GM18526 (cell line): ENCODE measurements around the gene ALKBH8.

Source experiments
- POLR2A ChIP-seq: IDR thresholded peaks from 3 replicates; pipeline ENCODE4 v1.6.1; 2011; ENCODE audit not compliant: insufficient read length; ENCODE audit errors: extremely low read depth

ALKBH8 gene

DNA sequence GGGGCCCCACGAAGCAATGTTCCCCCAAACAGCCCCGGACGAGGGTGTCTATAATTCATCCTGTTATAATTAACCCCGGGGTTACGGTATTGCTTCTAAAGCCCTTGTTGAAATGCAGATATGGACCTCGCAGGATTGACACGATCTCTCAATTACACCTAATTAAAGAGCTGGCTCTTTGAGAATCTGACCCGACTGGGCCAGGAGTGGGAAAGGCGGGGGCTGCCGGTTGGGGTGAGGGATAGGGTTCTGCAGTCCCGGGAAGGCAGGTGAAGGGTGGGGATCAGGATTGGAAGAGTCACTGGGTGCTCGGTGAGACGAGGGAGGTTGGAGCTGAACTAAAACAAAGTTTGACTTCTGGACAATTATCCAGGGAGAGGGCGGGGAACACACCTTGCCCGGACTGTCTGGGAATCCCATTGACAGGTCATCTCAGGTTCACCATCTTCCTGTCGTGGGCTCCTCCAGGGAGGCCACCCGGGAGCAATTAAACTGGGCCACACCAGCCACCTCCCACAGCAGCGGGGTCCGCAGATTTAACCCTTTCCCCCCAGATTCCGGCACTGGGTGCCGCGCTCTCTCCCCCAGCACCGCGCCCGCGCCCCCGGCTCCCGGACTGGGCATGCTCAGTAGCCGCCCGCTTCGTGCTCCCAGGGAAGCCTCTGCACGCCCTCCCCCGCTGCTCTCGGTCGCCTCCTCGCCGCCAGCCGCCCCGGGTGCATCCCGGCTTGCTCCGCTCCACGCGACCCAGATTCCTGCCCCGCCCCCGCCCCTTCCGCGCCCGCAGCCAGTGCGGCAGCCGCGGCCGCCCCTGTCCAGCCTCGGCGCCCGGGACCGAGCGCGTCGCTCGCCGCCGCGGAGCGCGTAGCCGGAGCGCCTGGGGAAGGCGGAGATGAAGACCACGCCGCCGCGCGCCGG lies 25.2 kb upstream of the ALKBH8 start, which contains the start of gene ELMOD1:
TSS of gene ELMOD1 (plus strand) at position 688 of the 918 bp plus-strand sequence. CDS start 27,043 bp downstream, outside the sequence.
- no peak for TF ChIP-seq POLR2A

DNA sequence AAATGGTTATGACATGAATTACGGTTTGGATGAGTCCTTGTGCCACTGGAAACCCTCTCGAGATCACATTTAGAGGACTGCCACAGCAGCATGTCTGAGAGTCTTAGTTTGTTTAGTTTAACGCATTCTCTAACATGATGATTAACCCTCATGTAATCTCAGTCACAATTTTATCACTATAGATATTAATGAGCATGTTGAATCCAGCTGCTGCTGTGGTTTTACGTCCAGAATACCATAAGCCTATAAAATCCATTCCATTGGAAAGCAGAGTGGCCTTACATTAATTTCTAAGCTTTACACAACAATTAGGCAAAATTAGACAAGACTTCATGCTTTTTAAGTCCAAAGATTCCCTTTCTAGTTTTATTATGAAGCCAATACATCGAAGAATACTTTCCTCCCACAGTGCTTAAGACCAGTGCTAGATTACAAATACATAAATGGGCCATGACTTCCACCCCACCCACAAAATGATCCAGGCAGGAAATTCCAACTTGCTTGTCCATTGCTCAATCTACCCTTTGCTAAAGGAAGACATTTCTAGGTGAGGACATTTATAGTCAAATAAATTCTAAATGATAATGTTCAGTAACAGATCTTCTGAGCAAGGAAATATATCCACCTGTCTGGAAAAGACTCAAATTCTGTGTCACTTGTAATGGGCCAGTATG lies 21.9 kb upstream of the ALKBH8 start:
- no peak for TF ChIP-seq POLR2A

GRCh38 chr11:107583629-107584195 lies 18.2 kb upstream of the ALKBH8 start:
- TF ChIP-seq POLR2A: no peak

DNA sequence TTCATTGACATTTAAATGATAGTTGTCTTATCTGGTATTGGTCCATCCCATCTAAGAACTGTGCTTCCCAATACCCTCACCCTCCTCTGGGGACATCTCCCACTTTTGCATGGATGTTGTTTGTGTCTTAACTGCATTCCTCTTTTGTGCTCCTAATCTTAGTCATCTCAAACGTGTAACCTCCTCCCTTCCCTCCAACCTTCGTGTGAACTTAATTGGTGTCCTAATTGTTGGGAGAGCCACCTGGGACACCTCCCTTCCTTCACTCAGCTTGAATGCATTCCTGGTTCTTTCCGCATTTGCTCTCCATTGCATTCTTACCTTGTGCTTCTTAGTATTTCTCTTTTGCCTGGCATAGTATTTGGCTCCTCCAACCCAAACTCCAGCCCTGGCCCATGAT lies 15.6 kb upstream of the ALKBH8 start:
- no peak for TF ChIP-seq POLR2A

- no peak for TF ChIP-seq POLR2A
Measured at GRCh38 chr11:107577346-107577711, 11.8 kb upstream of the ALKBH8 start.

- no peak for TF ChIP-seq POLR2A
Measured at GRCh38 chr11:107573438-107573837, 7.9 kb upstream of the ALKBH8 start.

DNA sequence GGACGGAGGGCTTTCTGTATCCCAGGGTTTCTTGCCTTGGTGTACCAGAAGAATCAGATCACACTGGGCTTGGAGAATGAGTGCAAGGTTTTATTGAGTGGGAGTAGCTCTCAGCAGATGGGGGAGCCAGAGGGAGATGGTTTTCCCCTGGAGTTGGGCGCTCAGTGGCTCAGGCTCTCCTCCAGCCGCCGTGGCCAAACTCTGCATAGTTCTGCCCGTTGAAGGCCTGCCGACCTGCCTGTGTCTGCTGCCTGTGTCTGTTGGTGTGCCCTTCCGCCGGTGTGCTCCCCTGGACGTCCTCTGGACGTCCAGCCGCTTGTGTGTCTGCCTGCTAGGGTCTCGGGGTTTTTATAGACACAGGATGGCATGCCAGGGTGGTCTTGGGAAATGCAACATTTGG lies 4.5 kb upstream of the ALKBH8 start:
- no peak for TF ChIP-seq POLR2A

- TF ChIP-seq POLR2A: no peak
Measured at GRCh38 chr11:107567739-107568335, 2.3 kb upstream of the ALKBH8 start.

DNA sequence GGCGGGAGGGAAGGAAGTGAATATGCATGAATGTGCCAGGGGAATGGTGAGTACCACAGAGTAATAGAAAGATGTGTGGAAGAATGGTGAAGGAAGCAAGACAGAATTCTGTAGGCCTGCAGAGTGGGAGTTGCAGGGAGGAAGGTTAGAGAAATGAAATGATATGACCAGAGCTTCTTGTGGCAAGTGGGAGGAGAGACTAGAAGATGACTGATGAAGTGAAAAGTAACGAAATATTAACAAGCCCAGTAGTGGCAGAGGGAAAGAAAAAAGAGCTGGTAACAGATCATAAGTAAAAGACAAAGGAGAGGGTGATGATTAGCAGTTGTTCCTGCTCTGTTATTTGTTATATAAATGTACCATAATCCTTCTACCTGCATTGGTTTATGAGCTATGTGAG lies 1.0 kb upstream of the ALKBH8 start:
- TF ChIP-seq POLR2A: no peak

- TF ChIP-seq POLR2A: no peak
Measured at GRCh38 chr11:107564877-107565218, 687 bp downstream of the ALKBH8 start.

DNA sequence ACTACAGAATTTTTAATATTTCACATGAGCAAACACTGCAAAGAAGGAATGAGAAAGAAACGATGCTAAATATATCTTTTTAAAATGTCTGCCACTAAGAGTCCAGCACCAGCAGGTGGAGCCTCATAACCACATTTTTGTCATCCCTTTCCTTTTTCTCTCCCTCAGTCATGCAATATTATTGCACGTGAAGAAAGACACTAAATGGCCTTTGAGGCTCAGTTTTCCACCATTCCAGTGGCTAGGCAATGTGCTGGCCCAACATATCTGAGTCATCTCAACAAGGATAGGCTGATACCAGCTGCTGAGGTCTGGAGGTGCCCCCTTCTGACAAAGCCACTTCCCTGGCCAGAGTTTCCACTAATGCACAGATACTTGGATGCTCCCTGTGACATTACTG lies 1.8 kb downstream of the ALKBH8 start:
- TF ChIP-seq POLR2A: no peak

DNA sequence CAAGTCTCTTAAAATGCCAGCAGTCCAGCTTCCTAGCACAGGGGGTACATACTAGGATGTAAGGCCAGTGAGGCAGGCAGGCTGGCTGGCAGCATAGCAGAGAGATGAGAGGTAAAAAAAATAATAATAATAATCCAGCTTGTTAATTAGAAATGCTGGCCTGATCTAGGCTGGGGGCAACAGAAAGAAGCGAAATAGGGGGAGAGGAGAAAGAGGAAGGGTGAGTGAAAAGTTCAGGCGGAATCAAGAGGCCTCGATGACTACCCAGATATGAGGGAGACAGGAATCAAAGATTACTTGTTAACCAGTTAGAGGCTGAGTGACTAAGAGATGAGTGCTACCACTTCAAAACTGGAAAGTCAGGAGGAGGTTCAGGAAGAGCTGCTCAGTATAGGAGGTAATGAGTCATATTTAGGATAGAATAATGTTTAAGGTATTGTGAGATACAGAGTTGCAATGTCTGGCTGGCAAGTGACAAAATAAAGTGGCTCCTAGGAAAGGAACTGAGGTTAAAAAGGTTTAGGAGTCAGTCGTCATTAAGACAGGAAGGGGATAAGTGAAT lies 2.8 kb downstream of the ALKBH8 start:
- no peak for TF ChIP-seq POLR2A

- no peak for TF ChIP-seq POLR2A
Measured at GRCh38 chr11:107561688-107562087, 3.8 kb downstream of the ALKBH8 start.

GRCh38 chr11:107550304-107550703 lies 15.2 kb downstream of the ALKBH8 start:
- TF ChIP-seq POLR2A: no peak

DNA sequence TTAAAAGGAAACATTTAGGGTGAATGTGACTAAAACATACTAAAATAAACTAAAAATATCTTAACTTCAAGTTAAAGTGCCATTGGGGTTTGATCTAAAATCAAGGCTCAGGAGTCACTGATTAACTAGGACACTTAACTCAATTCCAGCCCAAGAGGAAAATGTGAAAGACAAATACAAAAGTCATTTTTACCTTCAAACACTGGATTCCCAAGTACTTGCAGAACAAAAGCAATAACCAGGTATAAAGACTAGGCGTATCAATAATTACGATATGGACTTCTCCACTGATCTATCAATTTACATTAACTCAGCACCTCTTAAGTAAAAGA lies 15.6 kb downstream of the ALKBH8 start:
- no peak for TF ChIP-seq POLR2A
